GM18867 (cell line): ENCODE measurements around the gene EDC4.
"Not testable (repeated sequence)": the region's sequence is repeated elsewhere in the genome, so short reads cannot be mapped to it uniquely, and the experiment has no call there.

Experiments
- ATAC-seq: cut with Tn5 transposase; IDR thresholded peaks from one replicate; pipeline ENCODE4 v1.9.1; 2021; ENCODE audit warnings: mild to moderate bottlenecking, moderate library complexity; ENCODE audit not compliant: unreplicated experiment

Gene EDC4

DNA sequence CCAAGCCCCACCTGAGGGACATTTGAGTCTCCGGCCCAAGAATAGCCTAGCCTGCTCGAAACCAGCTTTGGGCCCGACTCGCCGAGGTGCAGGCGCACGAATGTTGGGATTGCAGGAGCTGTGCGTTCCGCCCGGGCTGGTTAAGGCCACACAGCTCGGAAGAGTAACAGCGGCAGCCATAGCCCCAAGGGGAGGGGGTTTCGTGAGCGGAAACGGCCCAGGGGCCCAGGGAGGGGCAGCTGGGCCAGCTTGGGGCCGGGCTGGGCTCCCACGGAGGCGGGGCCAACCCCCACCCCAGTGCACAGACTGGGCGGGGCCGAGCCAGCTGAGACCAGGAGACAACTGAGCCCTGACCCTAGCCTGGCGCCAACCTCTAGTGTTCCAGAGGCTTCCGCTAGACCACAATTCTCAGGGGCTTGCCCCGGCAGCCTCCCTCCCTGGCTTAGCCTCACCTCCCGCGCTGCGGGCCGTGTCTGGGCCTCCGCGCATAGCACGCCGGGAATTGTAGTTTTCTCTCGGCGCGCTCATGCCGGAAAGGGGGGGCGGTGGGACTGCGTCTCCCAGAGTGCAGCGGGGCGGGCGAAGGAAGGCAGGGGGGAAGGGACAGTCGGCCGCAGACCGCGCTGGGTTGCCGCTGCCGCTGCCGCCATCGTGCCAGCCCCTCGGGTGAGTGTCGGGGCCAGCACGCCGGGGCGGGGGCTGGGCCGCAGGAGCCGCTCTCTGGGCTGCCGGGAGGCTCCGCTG, 26.4 kb upstream of the EDC4 start, which contains the start of gene NUTF2:
TSS of gene NUTF2 (plus strand) at position 614 of the 744 bp plus-strand sequence. CDS start 18,198 bp downstream, outside the sequence.
- peak; percentile 54 for ATAC-seq

DNA sequence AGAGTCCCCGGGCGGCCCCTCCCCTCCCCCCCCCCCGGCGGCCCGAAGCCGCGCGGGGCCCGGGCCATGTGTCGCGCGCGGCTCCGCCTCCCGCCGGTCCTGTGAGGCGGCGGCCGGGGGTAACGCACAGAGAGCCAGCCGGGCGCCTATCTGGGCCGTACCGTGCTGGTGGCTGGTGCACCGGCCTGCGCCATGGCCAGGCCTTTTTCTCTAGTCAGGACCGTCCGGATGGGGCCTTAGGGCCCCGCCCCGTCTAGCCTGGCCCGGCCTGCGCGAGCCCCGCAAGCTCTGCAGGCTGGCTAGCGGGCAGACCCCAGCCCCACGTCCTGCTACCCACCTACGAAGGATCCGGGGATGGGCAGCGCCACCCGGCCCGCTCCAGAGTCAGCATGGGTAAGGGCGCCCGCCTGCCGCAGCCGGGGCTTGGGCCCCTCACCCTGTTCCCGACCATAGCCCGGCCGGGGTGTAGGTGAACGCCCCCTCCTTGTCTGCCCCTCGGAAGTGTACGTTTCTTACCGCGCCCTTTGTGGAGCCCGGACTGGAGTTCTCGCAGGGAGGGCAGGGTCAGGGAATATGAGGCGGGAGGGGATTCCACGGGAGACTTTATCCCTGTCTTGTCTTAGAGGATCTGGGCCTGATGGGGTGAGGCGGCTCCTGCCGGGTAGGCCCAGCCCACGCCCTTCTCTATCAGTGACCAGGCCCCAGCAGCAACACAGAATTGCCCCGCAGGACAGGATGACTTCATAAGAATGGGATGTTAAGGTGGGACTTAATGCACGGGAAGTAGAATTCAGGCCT, 25.6 kb upstream of the EDC4 start, which contains the start of gene CENPT:
TSS of gene CENPT (minus strand) at position 630 of the 798 bp plus-strand sequence. CDS start 13,834 bp downstream, outside the sequence.
- peak; percentile 39 for ATAC-seq

DNA sequence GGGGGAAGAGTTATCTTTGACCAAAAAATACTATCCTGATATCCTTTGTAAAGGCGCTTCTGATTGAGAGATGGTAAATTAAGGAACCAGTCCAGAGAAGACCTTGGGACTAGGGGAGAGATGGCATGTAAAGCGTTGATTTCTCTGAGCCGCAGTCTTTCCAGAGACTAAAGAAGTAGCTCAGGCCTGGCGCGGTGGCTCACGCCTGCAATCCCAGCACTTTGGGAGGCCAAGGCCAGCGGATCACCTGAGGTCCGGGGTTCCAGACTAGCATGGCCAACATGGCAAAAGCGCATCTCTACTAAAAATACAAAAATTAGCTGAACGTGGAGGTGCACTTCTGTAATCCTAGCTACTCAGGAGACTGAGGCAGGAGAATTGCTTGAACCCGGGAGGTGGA, 24.7 kb upstream of the EDC4 start:
- ATAC-seq, result no peak

DNA sequence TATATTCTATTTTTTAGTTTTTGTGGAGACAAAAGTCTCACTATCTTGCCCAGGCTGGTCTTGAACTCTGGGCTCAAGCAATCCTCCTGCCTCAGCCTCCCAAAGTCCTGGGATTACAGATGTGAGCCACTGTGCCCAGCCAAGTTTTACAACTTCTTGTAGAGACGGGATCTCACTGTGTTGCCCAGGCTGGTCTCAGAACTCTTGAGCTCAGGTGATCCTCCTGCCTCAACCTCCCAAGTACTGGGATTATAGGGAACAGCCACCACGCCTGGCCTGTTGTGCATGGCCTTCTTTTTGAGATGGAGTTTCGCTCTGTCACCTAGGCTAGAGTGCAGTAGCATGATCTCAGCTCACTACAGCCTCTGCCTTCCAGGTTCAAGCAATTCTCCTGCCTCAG, 19.2 kb upstream of the EDC4 start:
- no peak for ATAC-seq

DNA sequence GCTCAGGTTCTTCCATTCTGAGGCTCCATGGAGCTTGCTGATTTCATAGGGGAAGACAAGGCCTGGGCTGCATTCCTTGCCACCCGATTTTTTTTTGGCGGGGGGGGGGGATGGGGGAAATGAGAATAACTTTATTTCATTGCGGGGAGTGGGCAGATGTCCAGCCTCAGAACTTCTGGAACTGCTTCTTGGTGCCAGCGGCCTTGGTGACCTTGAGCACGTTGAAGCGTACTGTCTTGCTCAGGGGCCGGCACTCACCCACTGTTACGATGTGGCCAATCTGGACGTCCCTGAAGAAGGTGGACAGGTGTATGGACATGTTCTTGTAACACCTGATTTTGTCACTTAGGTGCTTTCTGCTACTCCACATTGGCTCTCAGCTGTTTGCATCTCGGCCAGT, 17.1 kb upstream of the EDC4 start:
- ATAC-seq, result no peak

DNA sequence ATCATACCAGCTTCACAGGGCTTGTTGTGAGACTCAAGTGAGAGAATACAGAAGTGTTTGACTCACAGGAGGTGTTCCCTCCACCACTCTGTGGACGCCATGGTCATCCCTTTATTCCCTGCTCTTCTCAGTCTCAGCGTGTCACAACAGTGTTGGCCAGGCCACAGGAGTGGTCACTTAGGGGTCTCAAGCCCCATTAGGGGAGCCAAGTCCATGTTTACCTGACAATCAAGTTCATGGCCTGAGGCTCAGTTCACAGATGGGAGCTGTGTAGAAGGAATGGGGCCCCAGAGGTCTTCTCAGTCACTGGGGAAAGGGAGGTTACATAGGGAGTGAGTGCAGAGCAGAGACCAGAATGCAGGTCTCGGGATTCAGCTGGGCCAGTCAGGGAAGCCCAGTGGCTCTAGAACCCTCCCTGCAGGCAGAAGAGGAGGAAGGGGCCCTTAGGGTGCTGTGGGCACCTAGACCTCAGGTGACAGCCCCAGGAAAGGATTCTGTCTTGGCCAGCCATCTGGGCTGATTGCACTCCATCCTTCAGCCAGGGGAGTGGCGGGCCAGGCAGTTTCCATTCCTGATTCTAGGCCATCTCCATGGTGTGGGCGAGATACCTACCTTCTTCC, 15.8 kb upstream of the EDC4 start:
- ATAC-seq, result no peak

DNA sequence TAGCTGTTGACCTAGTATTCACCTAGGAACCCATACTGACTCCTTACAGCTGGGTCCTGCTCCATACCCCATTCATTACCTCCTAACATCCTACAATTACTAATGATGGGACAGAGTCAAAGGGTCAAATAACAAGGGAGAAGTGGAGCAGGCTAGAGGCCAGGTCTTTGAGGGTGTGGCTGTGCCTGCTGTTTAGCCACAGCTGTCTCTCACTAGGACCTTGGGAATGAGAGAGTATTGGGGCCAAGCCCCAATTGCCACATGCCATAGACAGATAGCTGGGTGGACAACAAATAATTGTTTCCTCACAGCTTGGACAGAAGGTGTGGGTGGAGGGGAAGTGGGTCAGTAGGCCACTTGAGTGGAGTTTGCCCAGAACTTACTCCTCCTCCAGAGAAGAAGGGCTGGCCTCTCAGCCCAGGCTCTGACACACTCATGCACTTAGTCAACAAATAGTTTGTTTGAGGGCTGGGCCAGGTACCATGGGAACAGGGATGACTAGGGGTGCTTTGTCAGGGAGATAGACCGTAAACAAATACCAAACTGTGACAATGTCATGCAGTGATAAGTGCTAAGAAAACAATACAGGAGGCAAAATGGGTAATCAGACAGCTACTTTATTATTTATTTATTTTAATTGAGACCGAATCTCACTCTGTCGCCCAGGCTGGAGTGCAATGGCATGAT, 15.2 kb upstream of the EDC4 start:
- ATAC-seq, result no peak

DNA sequence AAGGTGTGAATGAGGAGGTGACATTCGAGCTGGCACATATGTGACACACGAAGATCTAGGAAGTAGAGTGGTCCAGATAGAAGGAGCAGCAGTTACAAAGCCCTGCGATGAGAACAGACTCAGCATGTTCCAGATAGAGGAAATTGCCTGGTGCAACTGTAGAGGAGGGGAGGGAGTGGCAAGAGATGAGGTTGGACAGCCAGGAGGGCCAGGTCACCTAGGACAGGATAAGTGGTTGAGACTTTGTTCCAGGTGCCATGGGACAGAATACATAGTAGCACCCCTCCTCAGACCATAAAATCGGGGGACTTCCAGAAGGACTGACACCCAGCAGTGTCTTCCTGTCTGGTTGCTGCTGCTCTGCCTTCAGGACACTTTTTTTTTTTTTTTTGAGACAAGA, 14.4 kb upstream of the EDC4 start:
- ATAC-seq, result no peak

DNA sequence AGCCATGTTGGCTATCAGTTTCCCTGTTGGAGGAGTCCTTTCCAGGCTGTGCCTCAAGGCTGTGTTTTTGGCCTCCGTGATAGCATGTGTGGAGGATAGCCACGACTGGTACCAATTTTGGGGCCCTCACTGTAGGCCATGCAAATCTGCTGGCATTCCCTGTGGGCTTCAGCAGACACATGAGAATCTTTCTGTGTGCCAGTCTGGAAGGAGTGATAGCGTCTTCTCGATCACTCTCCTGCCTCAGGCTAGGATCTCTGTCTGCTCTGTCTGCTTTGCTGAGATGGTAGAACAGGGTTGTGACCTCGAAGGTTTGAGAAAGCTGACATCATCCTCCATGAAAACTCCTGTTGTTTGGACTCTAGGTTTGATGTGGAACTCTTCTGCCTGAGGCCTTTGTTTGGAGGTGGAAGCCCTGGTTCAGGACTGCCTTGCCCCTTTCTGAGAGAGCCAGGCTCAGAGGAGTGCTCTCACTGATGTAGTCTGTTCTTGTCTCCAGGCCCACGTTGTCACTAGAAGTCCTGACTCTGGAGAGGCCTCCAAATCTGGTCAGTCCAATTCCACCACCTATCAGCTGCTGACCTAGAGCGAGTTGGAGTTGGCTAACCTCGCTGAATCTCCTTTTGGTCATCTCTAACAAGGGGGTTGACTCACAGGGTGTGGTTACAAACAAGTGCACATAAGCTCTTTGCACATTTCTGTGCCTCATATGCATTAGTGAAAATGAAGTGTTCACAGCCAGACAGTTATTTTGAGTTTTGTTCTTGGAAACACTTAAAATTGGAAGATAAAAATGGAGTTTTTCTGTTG, 12.1 kb upstream of the EDC4 start:
- no peak for ATAC-seq

DNA sequence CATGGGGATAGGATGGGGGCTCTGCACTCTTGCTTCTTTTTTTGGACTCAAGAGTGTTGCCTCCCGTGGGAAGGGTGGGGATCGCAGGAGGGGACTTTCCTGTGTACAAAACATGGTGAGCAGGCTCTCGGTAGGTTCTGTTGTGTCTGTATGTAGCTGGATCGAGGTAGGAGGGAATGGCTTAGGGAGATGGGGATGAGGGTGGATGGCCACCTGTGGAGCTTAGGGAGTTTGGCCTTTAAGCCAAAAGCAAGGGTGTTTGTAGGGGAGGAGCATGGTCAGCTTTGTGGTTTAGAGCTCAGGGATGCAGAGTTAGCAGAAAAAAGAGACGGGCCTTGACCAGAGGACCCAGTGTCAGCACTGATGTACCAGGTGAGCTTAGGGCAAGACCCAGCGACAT, 11.0 kb upstream of the EDC4 start:
- ATAC-seq, result no peak

DNA sequence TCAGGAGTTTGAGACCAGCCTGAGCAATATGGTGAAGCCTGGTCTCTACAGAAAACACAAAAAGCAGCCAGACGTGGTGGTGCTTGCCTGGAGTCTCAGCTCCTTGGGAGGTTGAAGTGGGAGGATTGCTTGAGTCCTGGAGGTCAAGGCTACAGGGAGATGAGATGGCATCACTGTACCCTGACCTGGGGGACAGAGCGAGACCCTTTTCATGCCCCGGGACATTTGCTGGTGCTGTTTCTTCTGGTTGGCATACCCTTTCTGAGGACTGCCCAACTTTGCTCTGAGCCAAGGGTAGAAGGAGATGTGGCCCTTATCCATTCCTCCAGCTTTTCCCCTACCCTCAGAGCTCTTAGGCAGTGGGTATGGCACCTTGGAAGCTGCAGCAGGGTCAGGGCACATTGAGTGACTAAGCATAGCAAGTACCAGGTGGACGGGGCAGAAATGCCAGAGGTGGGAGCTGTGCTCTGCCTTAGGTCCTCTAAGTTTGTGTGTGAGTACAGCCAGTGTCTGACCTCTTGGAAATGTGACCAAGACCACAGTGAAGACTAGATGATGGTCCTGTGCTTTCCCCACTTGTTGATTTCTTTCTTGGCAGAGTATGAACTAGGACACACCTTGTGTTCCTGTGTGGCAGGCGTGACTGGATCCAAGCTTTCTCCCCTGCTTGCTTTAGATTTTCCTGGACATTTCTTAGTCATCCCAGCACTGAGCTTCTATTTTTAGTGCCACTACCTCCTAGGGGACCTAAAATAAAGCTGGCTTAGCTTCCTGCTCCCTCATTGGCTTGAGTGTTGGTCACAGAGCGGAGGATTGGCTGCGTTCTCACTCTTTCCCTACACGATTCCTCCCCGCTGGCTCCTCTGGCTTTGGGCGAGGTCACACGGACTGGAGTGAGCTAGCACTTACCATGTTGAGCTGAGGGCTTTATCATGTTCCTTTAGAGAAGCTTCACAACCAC, 9.9 kb upstream of the EDC4 start:
- ATAC-seq, result no peak

DNA sequence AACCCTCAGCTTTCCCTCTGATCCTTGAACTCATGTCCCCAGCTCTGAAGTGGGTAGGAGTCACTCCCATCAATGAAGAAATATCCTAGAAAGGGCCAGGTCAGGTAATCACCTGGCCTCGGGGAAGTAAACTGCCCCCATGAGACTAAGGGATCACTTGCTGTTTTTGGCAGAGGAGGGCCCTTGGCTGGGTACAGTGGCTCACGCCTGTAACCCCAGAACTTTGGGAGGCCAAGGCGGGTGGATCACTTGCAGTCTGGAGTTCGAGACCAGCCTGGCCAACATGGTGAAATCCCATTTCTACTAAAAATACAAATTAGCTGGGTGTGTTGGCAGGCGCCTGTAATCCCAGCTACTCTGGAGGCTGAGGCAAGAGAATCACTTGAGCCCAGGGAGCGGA, 8.8 kb upstream of the EDC4 start:
- not testable (repeated sequence) for ATAC-seq

DNA sequence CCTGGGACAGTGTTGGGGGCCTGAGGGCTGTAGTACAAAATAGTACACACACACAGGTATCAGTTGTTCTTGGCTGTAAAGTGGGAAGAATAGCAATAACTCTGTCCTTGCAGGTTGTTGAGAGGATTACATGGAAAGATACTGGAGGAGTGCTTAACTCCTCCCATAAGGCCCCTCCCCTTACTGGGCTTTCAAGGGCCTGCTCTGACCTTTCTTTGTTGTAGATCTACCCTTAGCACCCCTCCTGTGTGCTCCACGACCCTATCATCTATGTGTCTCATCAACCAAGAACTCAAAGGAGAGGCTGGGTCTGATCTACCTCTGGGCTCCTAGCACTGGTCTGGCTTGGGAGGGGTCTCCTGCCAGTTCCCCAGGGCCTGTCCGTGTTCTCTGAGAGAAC, 8.3 kb upstream of the EDC4 start:
- ATAC-seq, result no peak

DNA sequence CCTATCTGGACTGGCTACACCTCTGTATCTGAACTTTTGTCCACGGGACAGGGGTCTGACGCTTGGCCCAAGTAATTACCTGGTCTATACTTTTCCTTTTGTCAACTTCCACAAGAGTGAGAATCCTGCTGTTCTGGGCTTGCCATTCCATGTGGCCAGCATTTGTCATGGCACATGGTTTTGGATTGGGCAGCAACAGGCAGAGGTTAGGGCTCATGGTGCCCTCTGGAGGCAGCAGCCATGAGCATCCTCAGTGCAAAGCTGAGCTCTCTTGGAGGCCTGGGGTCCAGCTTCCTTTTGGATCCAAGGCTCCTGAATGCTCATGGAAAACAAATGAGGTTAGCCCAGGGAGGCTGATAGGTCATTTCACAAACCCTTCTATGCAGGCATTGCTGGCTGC, 7.5 kb upstream of the EDC4 start:
- ATAC-seq, result no peak

DNA sequence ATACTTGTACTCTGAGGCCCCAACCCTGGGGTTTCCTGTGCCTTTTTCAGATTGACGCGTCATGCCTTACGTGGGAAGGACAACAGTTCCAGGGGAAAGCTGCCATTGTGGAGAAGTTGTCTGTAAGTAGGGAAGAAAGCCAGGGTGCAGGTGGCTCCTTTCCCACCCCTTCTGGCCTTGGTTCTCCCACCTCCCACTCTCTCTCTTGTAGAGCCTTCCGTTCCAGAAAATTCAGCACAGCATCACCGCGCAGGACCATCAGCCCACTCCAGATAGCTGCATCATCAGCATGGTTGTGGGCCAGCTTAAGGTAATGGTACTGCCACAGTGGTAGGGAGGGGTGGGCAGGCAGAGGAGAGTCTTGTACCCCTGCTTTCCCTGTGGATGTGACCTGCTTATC, 4.6 kb upstream of the EDC4 start:
- no peak for ATAC-seq

DNA sequence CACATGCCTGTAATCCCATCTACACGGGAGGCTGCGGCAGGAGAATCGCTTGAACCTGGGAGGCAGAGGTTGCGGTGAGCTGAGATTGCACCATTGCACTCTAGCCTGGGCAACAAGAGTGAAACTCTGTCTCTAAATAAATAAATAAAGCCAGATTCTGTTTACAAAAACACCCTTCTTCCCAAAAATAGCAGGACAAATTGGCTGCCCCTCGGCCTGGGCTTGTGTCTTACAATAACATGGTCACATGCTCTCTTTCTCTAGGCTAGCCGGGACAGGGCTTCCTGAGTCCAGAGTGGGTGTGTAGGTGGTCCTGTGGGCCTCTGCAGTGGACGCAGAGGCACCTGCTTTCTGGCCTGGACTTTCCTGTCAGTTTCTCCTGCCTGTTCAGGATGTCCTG, 3.2 kb upstream of the EDC4 start:
- ATAC-seq, result no peak

DNA sequence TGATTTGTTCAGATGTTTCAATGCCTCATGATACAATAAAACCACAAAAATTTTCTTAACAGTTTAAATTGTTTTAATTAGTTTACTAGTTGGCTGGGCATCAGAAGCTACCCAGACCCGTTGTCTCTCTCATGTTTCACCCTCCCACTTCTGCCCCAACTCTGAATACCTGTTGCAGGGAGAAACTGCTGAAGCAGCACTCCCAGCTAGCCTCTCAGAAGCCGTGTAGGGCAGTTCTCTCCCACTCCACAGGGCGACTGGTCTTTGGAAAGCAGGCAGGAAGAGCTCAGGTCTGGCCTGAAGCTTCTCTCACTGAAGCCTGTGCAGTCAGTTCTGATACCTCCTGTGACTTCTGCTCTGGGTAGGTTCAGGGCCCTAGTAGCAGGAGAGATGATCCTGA, 1.6 kb upstream of the EDC4 start:
- ATAC-seq, result no peak

DNA sequence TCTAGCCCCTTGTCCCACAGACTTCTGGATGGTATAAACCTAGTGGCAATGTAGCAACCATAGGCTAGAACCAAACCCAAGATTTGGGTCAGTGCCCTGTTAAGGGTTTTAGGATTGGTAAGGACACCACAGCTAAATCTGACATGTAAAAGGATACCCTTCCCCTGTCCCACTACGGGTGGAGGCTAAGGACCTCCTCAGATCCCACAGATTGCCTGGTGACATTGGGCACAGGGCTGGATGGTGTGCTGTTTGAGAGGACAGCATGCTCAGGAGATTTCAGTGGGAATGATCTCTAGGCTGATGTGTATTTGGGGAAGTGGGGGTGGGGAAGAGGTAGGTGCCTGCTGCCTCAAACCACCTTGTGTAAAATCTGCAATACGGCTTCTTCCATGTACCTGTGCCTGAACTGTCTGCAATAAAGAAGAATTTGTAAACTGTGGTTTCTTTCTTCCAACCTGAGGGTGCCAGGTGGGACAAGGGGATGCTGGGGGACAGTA, 671 bp upstream of the EDC4 start:
- no peak for ATAC-seq
